ENCODE measurements around the gene SMAD1.

Gene SMAD1

GRCh38 chr4:145496292-145496691 lies 14.6 kb downstream of the SMAD1 start:
- no peak for DNase-seq (ENCODE audit: low read depth)
- H3K4me3 ChIP-seq (replicated peaks; ENCODE audit: low read depth, low read length) = no peak overlapping the region
- TF ChIP-seq CTCF (IDR thresholded peaks at IDR 0.05; ENCODE audit: low read length, missing control alignments) = no peak

- no peak for DNase-seq (ENCODE audit: low read depth)
- TF ChIP-seq CTCF (IDR thresholded peaks at IDR 0.05; ENCODE audit: low read length, missing control alignments) = no peak
- no peak overlapping the region for H3K4me3 ChIP-seq (replicated peaks; ENCODE audit: low read depth, low read length)
Observed at GRCh38 chr4:145497199-145498149, 15.8 kb downstream of the SMAD1 start.

DNA sequence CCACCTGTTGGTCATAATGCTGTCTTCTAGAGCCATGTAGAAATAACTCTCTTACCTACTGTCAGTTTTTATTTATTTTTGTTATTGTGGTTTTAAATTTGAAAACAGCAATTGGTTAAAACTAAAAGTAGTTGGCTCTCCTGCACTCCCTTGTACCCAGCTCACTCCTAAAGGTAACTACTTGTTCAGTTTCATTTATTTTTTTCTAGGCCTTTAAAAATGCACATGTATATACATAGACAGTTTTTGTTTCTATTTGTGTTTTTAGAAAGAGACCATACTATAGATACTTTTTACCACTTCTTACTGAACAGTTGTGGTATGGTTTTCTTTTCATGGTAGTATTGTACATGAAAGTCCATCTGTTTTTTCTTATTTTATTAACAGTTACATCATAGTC lies 16.8 kb downstream of the SMAD1 start:
- DNase-seq (ENCODE audit: low read depth) = no peak
- no peak for TF ChIP-seq CTCF (IDR thresholded peaks at IDR 0.05; ENCODE audit: low read length, missing control alignments)
- no peak overlapping the region for H3K4me3 ChIP-seq (replicated peaks; ENCODE audit: low read depth, low read length)

GRCh38 chr4:145501051-145501660 lies 19.5 kb downstream of the SMAD1 start:
- DNase-seq (ENCODE audit: low read depth) = no peak
- no peak for TF ChIP-seq CTCF (IDR thresholded peaks at IDR 0.05; ENCODE audit: low read length, missing control alignments)
- H3K4me3 ChIP-seq (replicated peaks; ENCODE audit: low read depth, low read length) = no peak overlapping the region

GRCh38 chr4:145502809-145503208 lies 21.2 kb downstream of the SMAD1 start:
- no peak overlapping the region for H3K4me3 ChIP-seq (replicated peaks; ENCODE audit: low read depth, low read length)
- TF ChIP-seq CTCF (IDR thresholded peaks at IDR 0.05; ENCODE audit: low read length, missing control alignments) = no peak
- DNase-seq (ENCODE audit: low read depth) = no peak

GRCh38 chr4:145503486-145504072 lies 21.9 kb downstream of the SMAD1 start:
- H3K4me3 ChIP-seq (replicated peaks; ENCODE audit: low read depth, low read length) = no peak overlapping the region
- no peak for DNase-seq (ENCODE audit: low read depth)
- TF ChIP-seq CTCF (IDR thresholded peaks at IDR 0.05; ENCODE audit: low read length, missing control alignments) = no peak
